ENCODE measurements around the gene KRT2. TPM values are rescaled to one million over a fixed set of nuclear protein-coding genes. Genes with fewer than 3 reads are reported as not detected.
A peak's percentile ranks its signal among the peaks of the same experiment; 100 is the strongest.

The KRT2 gene
- total and polyA plus RNA-seq, 5 donors from 2014 or later = 0.23 to 0.80 (median 0.34) TPM; not detected in 1

DNA sequence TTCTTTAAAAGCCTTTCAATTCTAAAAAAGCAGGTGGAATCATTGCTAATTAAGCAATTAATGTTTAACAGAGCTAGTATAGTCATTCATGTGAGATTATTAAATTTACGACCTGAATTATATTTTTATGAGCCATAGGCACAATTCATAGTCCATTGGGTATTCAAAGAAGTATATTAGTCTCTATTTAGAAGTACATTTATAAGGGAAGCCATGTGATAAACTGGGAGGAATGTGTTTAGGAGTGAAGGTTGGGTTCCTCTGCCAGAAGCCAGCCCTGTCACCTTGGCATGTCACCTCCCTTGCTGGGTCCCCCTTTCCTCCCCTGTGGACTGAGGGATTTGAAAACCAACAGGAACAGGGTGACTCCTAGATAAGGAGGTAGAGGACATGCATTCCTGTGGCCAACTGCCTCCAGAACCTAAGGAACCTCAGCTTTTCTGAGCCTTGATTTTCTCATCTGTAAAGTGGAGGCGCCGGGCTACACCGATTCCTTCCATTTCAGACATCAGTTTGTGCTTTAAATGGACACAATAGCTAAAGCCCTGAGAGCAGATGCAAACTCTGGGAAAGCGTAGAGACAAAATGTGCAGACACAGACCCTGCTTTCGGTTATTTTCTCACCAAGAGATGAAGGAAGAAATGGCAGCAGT is 5.4 kb upstream of the KRT2 start:
- H3K4me1 ChIP-seq (ENCODE audit: control insufficient read depth, insufficient read depth, low read length, poor library complexity, severe bottlenecking) = no peaks in the 10 kb centered on the region
- H3K27ac Mint-ChIP-seq = no peak overlapping the region
- DNase-seq = no peak
- H3K4me3 ChIP-seq (ENCODE audit: low read depth, low read length) = no peak overlapping the region
- H3K27me3 Mint-ChIP-seq = peaks cover 12% of the 10 kb centered on the region
- H3K36me3 ChIP-seq (ENCODE audit: control insufficient read depth, insufficient read depth, low read length) = no peaks in the 10 kb centered on the region
- ATAC-seq (ENCODE audit: low read depth in 2 of 2) = no peak
- H3K4me3 Mint-ChIP-seq = no peak overlapping the region
- no peaks in the 10 kb centered on the region for H3K36me3 Mint-ChIP-seq
- H3K9me3 ChIP-seq (ENCODE audit: control insufficient read depth in 2 of 2, low read length in 2 of 2) = no peaks in the 10 kb centered on the region
- H3K27ac ChIP-seq (ENCODE audit: insufficient read depth, low read length, poor library complexity, severe bottlenecking) = no peak overlapping the region
- no peaks in the 10 kb centered on the region for H3K9me3 Mint-ChIP-seq
- peaks cover 0 to 3% (median 0%) of the 10 kb centered on the region in 4 donors for H3K4me1 Mint-ChIP-seq
- no peaks in the 10 kb centered on the region for H3K27me3 ChIP-seq (ENCODE audit: control insufficient read depth, insufficient read depth, low read length)

DNA sequence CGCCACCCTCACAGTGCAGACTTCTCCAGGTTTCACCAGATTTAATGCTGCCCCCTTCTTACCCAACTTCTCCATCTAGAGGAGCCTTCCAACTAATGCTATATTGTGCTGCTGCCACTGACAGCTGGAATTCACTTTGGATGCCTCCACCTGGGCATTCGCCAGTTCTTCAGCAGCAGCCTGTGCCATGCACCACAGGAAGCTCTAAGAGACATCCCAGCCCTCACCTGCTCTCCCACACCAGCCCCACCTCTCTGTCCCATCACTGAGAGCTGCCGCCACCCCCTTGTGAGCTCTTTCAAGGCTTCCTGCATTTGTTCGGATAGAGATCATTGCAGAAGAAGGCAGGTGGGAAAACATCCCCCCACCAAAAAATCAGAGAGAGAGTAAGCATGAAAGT is 4.6 kb upstream of the KRT2 start:
- Histone ChIP-seq H3K4me1 (ENCODE audit: control insufficient read depth, insufficient read depth, low read length, poor library complexity, severe bottlenecking) (no peaks in the 10 kb centered on the region), H3K4me3 (ENCODE audit: low read depth, low read length) (no peak overlapping the region), H3K36me3 (ENCODE audit: control insufficient read depth, insufficient read depth, low read length) (no peaks in the 10 kb centered on the region), H3K27me3 (ENCODE audit: control insufficient read depth, insufficient read depth, low read length) (no peaks in the 10 kb centered on the region), H3K9me3 (ENCODE audit: control insufficient read depth in 2 of 2, low read length in 2 of 2) (no peaks in the 10 kb centered on the region), H3K27ac (ENCODE audit: insufficient read depth, low read length, poor library complexity, severe bottlenecking) (no peak overlapping the region)
- Mint-ChIP-seq H3K4me1 (peaks cover 0 to 3% (median 0%) of the 10 kb centered on the region in 4 donors), H3K36me3 (no peaks in the 10 kb centered on the region), H3K27ac (peak overlapping the region in 1 of 3 donors; percentile 40), H3K9me3 (peaks cover 0 to under 1% (median 0%) of the 10 kb centered on the region in 7 donors), H3K27me3 (peaks cover 10% of the 10 kb centered on the region), H3K4me3 (no peak overlapping the region)
- no peak for ATAC-seq (ENCODE audit: low read depth in 2 of 2)
- no peak for DNase-seq

- H3K27ac ChIP-seq (ENCODE audit: insufficient read depth, low read length, poor library complexity, severe bottlenecking) = no peak overlapping the region
Measured at GRCh38 chr12:52655720-52656124, 3.7 kb upstream of the KRT2 start.

DNA sequence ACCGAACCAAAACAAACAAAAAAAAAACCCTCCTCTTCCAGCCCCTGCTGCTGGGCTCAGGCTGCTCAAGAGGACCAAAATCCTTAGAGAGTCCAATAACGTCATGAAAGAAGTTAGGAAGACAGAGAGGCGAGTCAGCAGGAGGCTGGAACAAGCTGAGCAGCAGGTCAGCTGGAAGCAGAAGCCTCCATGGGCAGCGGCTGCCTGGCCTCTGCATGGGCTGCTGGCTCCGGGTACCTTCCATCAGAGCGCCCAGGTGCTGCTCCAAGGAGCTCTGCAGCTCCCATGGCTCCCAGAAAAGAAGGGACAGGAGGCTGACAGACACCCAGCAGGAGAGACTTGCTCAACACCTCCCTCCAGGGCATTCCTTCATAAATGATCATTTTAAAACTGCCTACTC is 3.2 kb upstream of the KRT2 start:
- ATAC-seq (ENCODE audit: low read depth in 2 of 2) = no peak
- Histone ChIP-seq H3K27me3 (ENCODE audit: control insufficient read depth, insufficient read depth, low read length) (no peaks in the 10 kb centered on the region), H3K36me3 (ENCODE audit: control insufficient read depth, insufficient read depth, low read length) (no peaks in the 10 kb centered on the region), H3K9me3 (ENCODE audit: control insufficient read depth in 2 of 2, low read length in 2 of 2) (no peaks in the 10 kb centered on the region), H3K4me1 (ENCODE audit: control insufficient read depth, insufficient read depth, low read length, poor library complexity, severe bottlenecking) (no peaks in the 10 kb centered on the region), H3K27ac (ENCODE audit: insufficient read depth, low read length, poor library complexity, severe bottlenecking) (no peak overlapping the region), H3K4me3 (ENCODE audit: low read depth, low read length) (no peak overlapping the region)
- Mint-ChIP-seq H3K9me3 (peaks cover 0 to 2% (median 0%) of the 10 kb centered on the region in 7 donors), H3K36me3 (no peaks in the 10 kb centered on the region), H3K27me3 (peaks cover 10% of the 10 kb centered on the region), H3K4me3 (no peak overlapping the region), H3K4me1 (peaks cover 0 to 3% (median 0%) of the 10 kb centered on the region in 4 donors), H3K27ac (peak overlapping the region in 1 of 3 donors; percentile 40)
- DNase-seq = no peak

More at GRCh38 chr12:52655720-52656124, 3.7 kb upstream of the KRT2 start:
- Histone ChIP-seq H3K9me3 (ENCODE audit: control insufficient read depth in 2 of 2, low read length in 2 of 2) (no peaks in the 10 kb centered on the region), H3K4me3 (ENCODE audit: low read depth, low read length) (no peak overlapping the region), H3K36me3 (ENCODE audit: control insufficient read depth, insufficient read depth, low read length) (no peaks in the 10 kb centered on the region), H3K4me1 (ENCODE audit: control insufficient read depth, insufficient read depth, low read length, poor library complexity, severe bottlenecking) (no peaks in the 10 kb centered on the region), H3K27me3 (ENCODE audit: control insufficient read depth, insufficient read depth, low read length) (no peaks in the 10 kb centered on the region)
- DNase-seq (no peak), ATAC-seq (ENCODE audit: low read depth in 2 of 2) (peak in 1 of 2 donors; percentile 12)
- no peak overlapping the region for H3K4me3 Mint-ChIP-seq
- H3K27me3 Mint-ChIP-seq = peaks cover 10% of the 10 kb centered on the region
- peak overlapping the region in 1 of 3 donors; percentile 40 for H3K27ac Mint-ChIP-seq
- peaks cover 0 to 2% (median 0%) of the 10 kb centered on the region in 7 donors for H3K9me3 Mint-ChIP-seq
- H3K36me3 Mint-ChIP-seq = no peaks in the 10 kb centered on the region
- peaks cover 0 to 3% (median 0%) of the 10 kb centered on the region in 4 donors for H3K4me1 Mint-ChIP-seq

DNA sequence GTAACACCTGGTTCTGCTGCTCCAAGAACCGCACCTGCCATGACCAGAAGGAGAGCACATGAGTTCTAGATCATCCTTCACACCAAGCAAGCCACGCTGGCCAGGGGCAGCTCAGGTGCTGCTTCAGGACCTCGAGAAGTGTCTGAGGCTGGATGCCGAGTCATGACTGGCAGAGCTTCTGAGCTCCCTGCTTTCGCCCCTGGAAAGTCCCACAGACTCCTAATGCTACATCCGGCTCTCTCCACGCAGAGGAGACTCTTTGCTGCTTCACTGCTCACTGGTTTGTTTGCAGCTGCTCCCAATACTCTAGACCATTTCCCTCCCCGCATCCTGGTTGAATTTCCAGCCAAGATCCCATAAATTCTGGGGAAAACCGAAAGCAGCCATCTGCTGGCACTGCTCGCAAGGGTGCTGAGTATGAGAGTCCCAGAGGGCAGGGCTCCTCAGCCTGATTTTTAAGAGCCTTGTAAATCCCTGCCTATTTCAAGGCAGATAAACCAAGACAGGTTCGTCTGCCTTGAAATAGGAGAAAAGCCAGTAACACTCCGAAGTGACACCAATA is 1.4 kb downstream of the KRT2 start:
- H3K36me3 Mint-ChIP-seq = no peaks in the 10 kb centered on the region
- peaks cover 0 to 33% (median 2%) of the 10 kb centered on the region in 4 donors for H3K4me1 Mint-ChIP-seq
- Histone ChIP-seq H3K4me1 (ENCODE audit: control insufficient read depth, insufficient read depth, low read length, poor library complexity, severe bottlenecking) (peaks cover 6% of the 10 kb centered on the region), H3K9me3 (ENCODE audit: control insufficient read depth in 2 of 2, low read length in 2 of 2) (no peaks in the 10 kb centered on the region), H3K36me3 (ENCODE audit: control insufficient read depth, insufficient read depth, low read length) (no peaks in the 10 kb centered on the region), H3K27ac (ENCODE audit: insufficient read depth, low read length, poor library complexity, severe bottlenecking) (no peak overlapping the region), H3K27me3 (ENCODE audit: control insufficient read depth, insufficient read depth, low read length) (no peaks in the 10 kb centered on the region), H3K4me3 (ENCODE audit: low read depth, low read length) (no peak overlapping the region)
- H3K27ac Mint-ChIP-seq = peak overlapping the region in 1 of 3 donors; percentile 87
- DNase-seq (no peak), ATAC-seq (ENCODE audit: low read depth in 2 of 2) (no peak)
- no peak overlapping the region for H3K4me3 Mint-ChIP-seq
- peaks cover 7% of the 10 kb centered on the region for H3K27me3 Mint-ChIP-seq
- peaks cover 0 to 3% (median 0%) of the 10 kb centered on the region in 7 donors for H3K9me3 Mint-ChIP-seq

DNA sequence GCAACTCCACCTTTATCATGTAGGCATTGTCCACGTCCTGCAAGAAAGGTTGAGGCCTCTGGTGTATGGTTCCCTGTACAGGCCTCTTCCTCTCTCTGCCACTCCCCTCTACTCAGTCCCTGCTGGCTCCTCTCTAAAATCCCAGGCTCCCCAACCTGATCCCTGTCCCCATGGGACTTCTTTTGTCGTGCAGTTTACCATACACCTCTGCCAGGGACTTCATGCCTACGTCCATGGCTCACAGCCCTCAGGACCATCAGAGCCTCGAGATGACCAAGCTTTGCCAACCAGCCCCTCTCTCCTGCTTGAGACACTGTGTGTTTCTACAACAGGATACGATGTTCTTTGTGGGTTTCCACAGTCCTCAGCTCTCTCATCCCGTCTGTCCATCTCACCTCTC is 2.9 kb downstream of the KRT2 start:
- Mint-ChIP-seq H3K4me3 (no peak overlapping the region), H3K9me3 (peaks cover 0 to 5% (median 0%) of the 10 kb centered on the region in 7 donors), H3K27ac (peak overlapping the region in 1 of 3 donors; percentile 44), H3K36me3 (no peaks in the 10 kb centered on the region), H3K4me1 (peaks cover 0 to 46% (median 8%) of the 10 kb centered on the region in 4 donors), H3K27me3 (peaks cover 5% of the 10 kb centered on the region)
- DNase-seq (no peak), ATAC-seq (ENCODE audit: low read depth in 2 of 2) (no peak)
- Histone ChIP-seq H3K36me3 (ENCODE audit: control insufficient read depth, insufficient read depth, low read length) (no peaks in the 10 kb centered on the region), H3K9me3 (ENCODE audit: control insufficient read depth in 2 of 2, low read length in 2 of 2) (no peaks in the 10 kb centered on the region), H3K27me3 (ENCODE audit: control insufficient read depth, insufficient read depth, low read length) (no peaks in the 10 kb centered on the region), H3K4me3 (ENCODE audit: low read depth, low read length) (no peak overlapping the region), H3K4me1 (ENCODE audit: control insufficient read depth, insufficient read depth, low read length, poor library complexity, severe bottlenecking) (peaks cover 6% of the 10 kb centered on the region), H3K27ac (ENCODE audit: insufficient read depth, low read length, poor library complexity, severe bottlenecking) (no peak overlapping the region)

GRCh38 chr12:52648012-52648550 is 3.9 kb downstream of the KRT2 start:
- H3K9me3 ChIP-seq (ENCODE audit: control insufficient read depth in 2 of 2, low read length in 2 of 2) = no peaks in the 10 kb centered on the region
- peaks cover 6% of the 10 kb centered on the region for H3K4me1 ChIP-seq (ENCODE audit: control insufficient read depth, insufficient read depth, low read length, poor library complexity, severe bottlenecking)
- no peak overlapping the region for H3K27ac ChIP-seq (ENCODE audit: insufficient read depth, low read length, poor library complexity, severe bottlenecking)
- DNase-seq = no peak
- Mint-ChIP-seq H3K27me3 (peaks cover 5% of the 10 kb centered on the region), H3K36me3 (no peaks in the 10 kb centered on the region), H3K4me3 (no peak overlapping the region), H3K27ac (peak overlapping the region; percentile 48 to 88 (median 72)), H3K9me3 (peaks cover 0 to 5% (median 0%) of the 10 kb centered on the region in 7 donors), H3K4me1 (peaks cover 0 to 50% (median 9%) of the 10 kb centered on the region in 4 donors)
- H3K36me3 ChIP-seq (ENCODE audit: control insufficient read depth, insufficient read depth, low read length) = no peaks in the 10 kb centered on the region
- H3K27me3 ChIP-seq (ENCODE audit: control insufficient read depth, insufficient read depth, low read length) = no peaks in the 10 kb centered on the region
- no peak overlapping the region for H3K4me3 ChIP-seq (ENCODE audit: low read depth, low read length)
- ATAC-seq (ENCODE audit: low read depth in 2 of 2) = no peak
